SKM-1 treated with dmso at 0.1 percent for 144 hours (cell line): Measurements from ENCODE around the gene NEUROD4.
"Not testable (repeated sequence)": the region's sequence is repeated elsewhere in the genome, so short reads cannot be mapped to it uniquely, and the experiment has no call there.

Experiments
- DNase-seq: peaks from one replicate; lab custom pipeline; 2025; ENCODE audit not compliant: unreplicated experiment; lab: John Stamatoyannopoulos, UW

NEUROD4 gene

GRCh38 chr12:55019784-55020183 lies at the start of gene NEUROD4:
Gene NEUROD4 (plus strand): TSS chr12:55019974. CDS start chr12:55026440, 6,466 bp downstream.
- DNase-seq: no peak

- DNase-seq: no peak
Measured at GRCh38 chr12:54970741-54971140, 49.0 kb upstream of the NEUROD4 start.

GRCh38 chr12:54973556-54973955 lies 46.2 kb upstream of the NEUROD4 start:
- DNase-seq: no peak

- no peak for DNase-seq
Measured at GRCh38 chr12:54974279-54974678, 45.5 kb upstream of the NEUROD4 start.

- DNase-seq: no peak
Measured at GRCh38 chr12:54975272-54975671, 44.5 kb upstream of the NEUROD4 start.

- no peak for DNase-seq
Measured at GRCh38 chr12:54975875-54976274, 43.9 kb upstream of the NEUROD4 start.

- no peak for DNase-seq
Measured at GRCh38 chr12:54977155-54977554, 42.6 kb upstream of the NEUROD4 start.

- no peak for DNase-seq
Measured at GRCh38 chr12:54977857-54978256, 41.9 kb upstream of the NEUROD4 start.

- no peak for DNase-seq
Measured at GRCh38 chr12:54980341-54980740, 39.4 kb upstream of the NEUROD4 start.

- DNase-seq: no peak
Measured at GRCh38 chr12:54981796-54982195, 38.0 kb upstream of the NEUROD4 start.

- no peak for DNase-seq
Measured at GRCh38 chr12:54983536-54984101, 36.2 kb upstream of the NEUROD4 start.

- DNase-seq: peak; percentile 31
Measured at GRCh38 chr12:54984658-54985376, 35.0 kb upstream of the NEUROD4 start, which contains the start of gene TESPA1. Gene TESPA1 (minus strand): TSS chr12:54984762. CDS start chr12:54974562, 10,200 bp downstream.

- not testable (repeated sequence) for DNase-seq
Measured at GRCh38 chr12:54986773-54987172, 33.0 kb upstream of the NEUROD4 start.

GRCh38 chr12:54987611-54988231 lies 32.1 kb upstream of the NEUROD4 start:
- DNase-seq: no peak

- no peak for DNase-seq
Measured at GRCh38 chr12:54988402-54989054, 31.2 kb upstream of the NEUROD4 start.

GRCh38 chr12:54989829-54990228 lies 29.9 kb upstream of the NEUROD4 start:
- DNase-seq: no peak

- DNase-seq: no peak
Measured at GRCh38 chr12:54991161-54991990, 28.4 kb upstream of the NEUROD4 start.

GRCh38 chr12:54991991-54992375 lies 27.8 kb upstream of the NEUROD4 start:
- DNase-seq: no peak

- DNase-seq: peak; percentile 1
Measured at GRCh38 chr12:54993181-54993835, 26.5 kb upstream of the NEUROD4 start.

GRCh38 chr12:54996205-54996604 lies 23.6 kb upstream of the NEUROD4 start:
- no peak for DNase-seq
